Pancreas (tissue), 10 donors: ENCODE measurements around the gene SART1. TPM values are rescaled to one million over a fixed set of nuclear protein-coding genes. Genes with fewer than 3 reads are reported as not detected.
A peak's percentile ranks its signal among the peaks of the same experiment; 100 is the strongest.

Experiments
- ATAC-seq, 4 donors: fragments of 200-7000 bp; cut with Tn5 transposase; one replicate each; pipeline versions ENCODE4 v1.8.0 to v1.9.1; 2020; ENCODE audit warnings: mild to moderate bottlenecking in 4 of 4, moderate library complexity in 4 of 4
- DNase-seq, 6 donors: peaks; one replicate each; pipeline ENCODE4 v3.0.0-alpha.2; 2020
- FAIRE-seq: peaks from 2 replicates; lab custom pipeline; 2012; peaks lifted over from hg19 to GRCh38; lab: Jason Lieb, UNC
- H3K27ac ChIP-seq, 4 donors: fragments of 200-600 bp; sonication (generic); 1 replicate in 3 of 4; 2 replicates in 1 of 4; pipeline versions ENCODE4 v1.5.0 to v1.8.0; 2020
- H3K27me3 ChIP-seq, 4 donors: fragments of 200-600 bp; one replicate each; pipeline ENCODE4 v1.8.0; 2021
- H3K36me3 ChIP-seq, 3 donors: fragments of 200-600 bp; sonication (generic) in 1 of 3; one replicate each; pipeline versions ENCODE4 v1.5.0 to v1.8.0; 2020 to 2021
- H3K4me1 ChIP-seq, 3 donors: fragments of 200-600 bp; one replicate each; pipeline ENCODE4 v1.8.0; 2021
- H3K4me3 ChIP-seq, 4 donors: fragments of 200-600 bp; sonication (generic) in 2 of 4; one replicate each; pipeline versions ENCODE4 v1.5.0 to v1.8.0; 2020 to 2021
- H3K9me3 ChIP-seq, 4 donors: fragments of 200-600 bp; one replicate each; pipeline ENCODE4 v1.8.0; 2021
- CTCF ChIP-seq, 4 donors: fragments of 200-600 bp; sonication (generic) in 3 of 4; IDR thresholded peaks; one replicate each; pipeline versions ENCODE4 v1.5.0 to v1.8.0; 2021; ENCODE audit warnings: antibody characterized with exemption in 4 of 4
- WGBS, 2 donors: extraction: QIAGEN DNeasy Blood & Tissue Kit; methylation state at CpG; one replicate each; pipeline ENCODE4 v1.1.7; 2013; 5-methylcytosine and 5-hydroxymethylcytosine counted together
- intact Hi-C, 3 donors: fragments of 100-400 bp; cut with DNase I; formaldehyde crosslinking; loops; one replicate each; pipeline versions ENCODE4 v1.11.1 to v1.14.2; 2022
- polyA plus RNA-seq, 2 donors: library from polyadenylated mRNA; stranded (reverse); fragments of 200-250 nt; gene quantifications; one replicate each; pipeline ENCODE4 v1.2.3, GENCODE V29; 2013
- total RNA-seq, 6 donors: library from RNA; stranded (reverse); fragmentation: NEBNext Ultra II Directional in 4 of 6; extraction: Animal tissue kit (Norgen Biotek cat#: 25700) in 4 of 6; gene quantifications; one replicate each; pipeline versions ENCODE4 v1.2.1 to v1.2.4, GENCODE V29; 2021 to 2023
- donor health status: healthy with polysubstance abuse.
- donor health status: DM: no; HTN: no; CAD: no; lungs with moderate emphysema.
- donor health status: DM: no; HTN: no; CAD: no.
- donor health status: control.
- donor health status: control.
- donor health status: Bipolar disorder and iron deficiency.
- donor health status: DM: yes; HTN: yes; CAD: no.
- donor health status: DM: no; HTN: no; CAD: no.
- donor health status: DM: no; HTN: no; CAD: no.
- donor health status: DM: yes; HTN: yes; CAD: no.

The SART1 gene
- total and polyA plus RNA-seq, 8 donors = 19.2 to 98.5 (median 25.5) TPM

GRCh38 chr11:66012371-66012945 is 50.9 kb downstream of the SART1 start:
- intact Hi-C loops = no loop called here
- H3K36me3 ChIP-seq = no peaks in the 10 kb centered on the region
- TF ChIP-seq CTCF (IDR thresholded peaks at IDR 0.05) = no peak
- peaks cover 0 to 4% (median 0%) of the 10 kb centered on the region in 4 donors for H3K27me3 ChIP-seq
- H3K4me1 ChIP-seq = no peaks in the 10 kb centered on the region
- FAIRE-seq (no peak), ATAC-seq (no peak), DNase-seq (peak in 1 of 6 donors; percentile 39)
- H3K27ac ChIP-seq = no peak overlapping the region
- no peaks in the 10 kb centered on the region for H3K9me3 ChIP-seq
- WGBS, 2 donors = 51 to 55% methylated on average over 11 of the region's 12 CpGs
- H3K4me3 ChIP-seq = no peak overlapping the region

GRCh38 chr11:66012946-66013761 is 51.6 kb downstream of the SART1 start:
- DNase-seq = peak in 1 of 6 donors; percentile 33
- Histone ChIP-seq H3K36me3 (no peaks in the 10 kb centered on the region), H3K4me1 (no peaks in the 10 kb centered on the region), H3K27ac (no peak overlapping the region), H3K9me3 (no peaks in the 10 kb centered on the region), H3K4me3 (no peak overlapping the region), H3K27me3 (peaks cover 0 to 4% (median 0%) of the 10 kb centered on the region in 4 donors)
- TF ChIP-seq CTCF (IDR thresholded peaks at IDR 0.05) = no peak
- intact Hi-C loops = no loop called here
- ATAC-seq = peak in 1 of 4 donors; percentile 31
- FAIRE-seq = no peak
- WGBS, 2 donors = 53% methylated on average over 12 of the region's 12 CpGs

GRCh38 chr11:66013762-66014100 is 52.2 kb downstream of the SART1 start:
- Histone ChIP-seq H3K27ac (no peak overlapping the region), H3K27me3 (peaks cover 0 to 4% (median 0%) of the 10 kb centered on the region in 4 donors), H3K9me3 (no peaks in the 10 kb centered on the region), H3K4me1 (no peaks in the 10 kb centered on the region), H3K4me3 (no peak overlapping the region), H3K36me3 (no peaks in the 10 kb centered on the region)
- TF ChIP-seq CTCF (IDR thresholded peaks at IDR 0.05) = no peak
- ATAC-seq (no peak), FAIRE-seq (no peak), DNase-seq (peak in 1 of 6 donors; percentile 29)
- 56 to 67% methylated on average over 7 of the region's 7 CpGs for WGBS, 2 donors
- intact Hi-C loops = no loop called here

- TF ChIP-seq CTCF (IDR thresholded peaks at IDR 0.05) = no peak
- Histone ChIP-seq H3K27me3 (peaks cover 0 to 4% (median 0%) of the 10 kb centered on the region in 4 donors), H3K4me1 (no peaks in the 10 kb centered on the region), H3K36me3 (no peaks in the 10 kb centered on the region), H3K27ac (no peak overlapping the region), H3K9me3 (no peaks in the 10 kb centered on the region), H3K4me3 (no peak overlapping the region)
- FAIRE-seq (no peak), ATAC-seq (no peak), DNase-seq (no peak)
- 93% methylated on average over 6 of the region's 6 CpGs for WGBS, 2 donors
- intact Hi-C loops = no loop called here
Measured at GRCh38 chr11:66014804-66015453, 53.4 kb downstream of the SART1 start.
